Body of pancreas (tissue), 4 donors: Measurements from ENCODE around the gene CHN1. TPM values are rescaled to one million over a fixed set of nuclear protein-coding genes. Genes with fewer than 3 reads are reported as not detected.

Experiments
- ATAC-seq: fragments of 150-250 bp; one replicate; pipeline ENCODE4 v1.9.1; 2016
- DNase-seq, 4 donors: peaks; one replicate each; pipeline ENCODE4 v3.0.0-alpha.2; 2019
- H3K27ac ChIP-seq, 4 donors: fragments of 200-600 bp; sonication (generic); 1 replicate in 3 of 4; 2 replicates in 1 of 4; pipeline versions ENCODE4 v1.5.1 to v1.6.1; 2016 to 2019; ENCODE audit warnings: mild to moderate bottlenecking in 1 of 4, mixed read lengths in 1 of 4, moderate library complexity in 1 of 4
- H3K27me3 ChIP-seq, 2 donors: fragments of 200-600 bp; sonication (generic); one replicate each; pipeline ENCODE4 v1.6.0; 2016; ENCODE audit warnings: mild to moderate bottlenecking in 1 of 2
- H3K36me3 ChIP-seq, 2 donors: fragments of 200-600 bp; sonication (generic); replicated peaks in 1 of 2; 2 replicates each; pipeline ENCODE4 v1.5.1; 2016; ENCODE audit warnings: low read depth in 2 of 2; ENCODE audit not compliant: insufficient read depth in 1 of 2
- H3K4me1 ChIP-seq: fragments of 200-600 bp; sonication (generic); one replicate; pipeline ENCODE4 v1.6.0; 2016
- H3K4me3 ChIP-seq, 2 donors: fragments of 200-600 bp; sonication (generic); 1 replicate in 1 of 2; 2 replicates in 1 of 2; pipeline ENCODE4 v1.5.1; 2016 to 2019
- H3K9me3 ChIP-seq, 3 donors: fragments of 200-600 bp; sonication (generic); 1 replicate in 2 of 3; 2 replicates in 1 of 3; pipeline ENCODE4 v1.5.1; 2016
- CTCF ChIP-seq, 7 experiments: fragments of 450-650 bp in 4 of 7; fragments of 200-600 bp in 3 of 7; sonication (generic) in 3 of 7; IDR thresholded peaks; one replicate each; pipeline ENCODE4 v1.5.1; 2016 to 2019; ENCODE audit warnings: antibody characterized with exemption in 7 of 7
- POLR2A ChIP-seq, 3 donors: fragments of 450-650 bp; IDR thresholded peaks; one replicate each; pipeline ENCODE4 v1.6.1; 2016; ENCODE audit warnings: antibody characterized with exemption in 3 of 3, mild to moderate bottlenecking in 2 of 3
- WGBS, 2 donors: methylation state at CpG; one replicate each; pipeline ENCODE4 v1.1.5; 2017; 5-methylcytosine and 5-hydroxymethylcytosine counted together
- intact Hi-C: fragments of 100-400 bp; cut with DNase I; formaldehyde crosslinking; loops from one replicate; pipeline ENCODE4 v1.15.1; 2023
- total RNA-seq, 2 donors: library from RNA; depleted of rRNA; stranded (reverse); fragments of >200 nt; gene quantifications; one replicate each; pipeline ENCODE4 v1.1.0, GENCODE V29; 2016

CHN1 gene
- total RNA-seq, 2 donors from 2014 or later: 2.9 to 11.9 TPM

GRCh38 chr2:175025233-175025632 lies 20.1 kb upstream of the CHN1 start:
- intact Hi-C loops: no loop called here
- no peaks in the 10 kb centered on the region for H3K4me1 ChIP-seq
- DNase-seq (no peak), ATAC-seq (no peak)
- no peaks in the 10 kb centered on the region for H3K36me3 ChIP-seq
- no peak overlapping the region for H3K4me3 ChIP-seq
- H3K27ac ChIP-seq: no peak overlapping the region
- no peak for TF ChIP-seq CTCF (IDR thresholded peaks at IDR 0.05)
- TF ChIP-seq POLR2A (IDR thresholded peaks at IDR 0.05): no peak
- no peaks in the 10 kb centered on the region for H3K9me3 ChIP-seq
- WGBS, 2 donors: 92 to 95% methylated on average over 3 of the region's 3 CpGs
- H3K27me3 ChIP-seq: no peaks in the 10 kb centered on the region

- Histone ChIP-seq H3K27ac (no peak overlapping the region), H3K4me3 (no peak overlapping the region), H3K36me3 (no peaks in the 10 kb centered on the region), H3K4me1 (no peaks in the 10 kb centered on the region), H3K9me3 (no peaks in the 10 kb centered on the region), H3K27me3 (no peaks in the 10 kb centered on the region)
- intact Hi-C loops: no loop called here
- ATAC-seq (no peak), DNase-seq (no peak)
- WGBS, 2 donors: 77 to 85% methylated on average over 3 of the region's 3 CpGs
- TF ChIP-seq CTCF (IDR thresholded peaks at IDR 0.05): no peak
- no peak for TF ChIP-seq POLR2A (IDR thresholded peaks at IDR 0.05)
These were observed 17.7 kb upstream of the CHN1 start for GRCh38 chr2:175022923-175023322.

GRCh38 chr2:175019566-175020327 lies 14.6 kb upstream of the CHN1 start:
- no peak overlapping the region for H3K4me3 ChIP-seq
- no peaks in the 10 kb centered on the region for H3K36me3 ChIP-seq
- H3K27ac ChIP-seq: no peak overlapping the region
- H3K4me1 ChIP-seq: no peaks in the 10 kb centered on the region
- DNase-seq: no peak
- H3K9me3 ChIP-seq: no peaks in the 10 kb centered on the region
- H3K27me3 ChIP-seq: no peaks in the 10 kb centered on the region
- TF ChIP-seq CTCF (IDR thresholded peaks at IDR 0.05): no peak
- TF ChIP-seq POLR2A (IDR thresholded peaks at IDR 0.05): no peak
- no peak for ATAC-seq
- 82 to 88% methylated on average over 2 of the region's 2 CpGs for WGBS, 2 donors
- intact Hi-C loops: no loop called here

- Histone ChIP-seq H3K36me3 (no peaks in the 10 kb centered on the region), H3K9me3 (no peaks in the 10 kb centered on the region), H3K4me1 (no peaks in the 10 kb centered on the region), H3K27ac (no peak overlapping the region), H3K4me3 (no peak overlapping the region), H3K27me3 (no peaks in the 10 kb centered on the region)
- DNase-seq (peak in 3 of 4 donors; percentile 17 to 44 (median 25)), ATAC-seq (no peak)
- intact Hi-C loops: no loop called here
- WGBS, 2 donors: 64 to 69% methylated on average over 4 to 5 of the region's 5 CpGs
- no peak for TF ChIP-seq CTCF (IDR thresholded peaks at IDR 0.05)
These were observed 12.6 kb upstream of the CHN1 start for GRCh38 chr2:175017618-175018414.
